HG02970 (cell line): Measurements from ENCODE around the gene SPRYD7.
"Not testable (repeated sequence)": the region's sequence is repeated elsewhere in the genome, so short reads cannot be mapped to it uniquely, and the experiment has no call there.

ENCODE experiments used
- ATAC-seq: cut with Tn5 transposase; IDR thresholded peaks from one replicate; pipeline ENCODE4 v1.9.1; 2021; ENCODE audit warnings: mild to moderate bottlenecking, moderate library complexity, moderate number of reproducible peaks; ENCODE audit not compliant: unreplicated experiment, low FRiP score

SPRYD7 gene, protein sequence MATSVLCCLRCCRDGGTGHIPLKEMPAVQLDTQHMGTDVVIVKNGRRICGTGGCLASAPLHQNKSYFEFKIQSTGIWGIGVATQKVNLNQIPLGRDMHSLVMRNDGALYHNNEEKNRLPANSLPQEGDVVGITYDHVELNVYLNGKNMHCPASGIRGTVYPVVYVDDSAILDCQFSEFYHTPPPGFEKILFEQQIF

GRCh38 chr13:49936075-49936967 is at the start of gene SPRYD7:
SPRYD7 (minus strand) TSS chr13:49936340; CDS start chr13:49936235, 105 bp downstream.
- ATAC-seq = peak; percentile 99

- no peak for ATAC-seq
These were observed 49.0 kb upstream of the SPRYD7 start for GRCh38 chr13:49985129-49985528.

GRCh38 chr13:49980266-49980665 is 44.1 kb upstream of the SPRYD7 start:
- ATAC-seq = no peak

DNA sequence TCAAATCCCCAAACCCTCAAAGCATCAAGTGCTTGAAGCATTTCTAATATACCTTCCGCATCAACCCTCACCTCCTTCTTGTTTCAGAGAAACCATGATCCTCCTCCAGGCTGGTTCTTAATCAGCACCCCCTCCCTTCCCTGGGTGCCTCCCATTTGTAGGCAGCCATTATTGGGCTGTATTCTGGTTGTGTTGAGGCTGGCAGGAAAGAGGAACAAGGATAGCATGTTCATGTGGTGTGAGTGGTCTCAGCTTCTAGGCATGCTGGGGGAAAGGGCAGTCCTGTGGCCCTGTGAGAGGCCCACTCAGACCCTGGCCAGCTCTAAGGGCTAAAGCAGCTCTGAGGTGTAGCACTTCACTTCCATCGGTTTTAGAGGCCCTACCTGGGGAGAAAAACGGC is 41.9 kb upstream of the SPRYD7 start:
- no peak for ATAC-seq

DNA sequence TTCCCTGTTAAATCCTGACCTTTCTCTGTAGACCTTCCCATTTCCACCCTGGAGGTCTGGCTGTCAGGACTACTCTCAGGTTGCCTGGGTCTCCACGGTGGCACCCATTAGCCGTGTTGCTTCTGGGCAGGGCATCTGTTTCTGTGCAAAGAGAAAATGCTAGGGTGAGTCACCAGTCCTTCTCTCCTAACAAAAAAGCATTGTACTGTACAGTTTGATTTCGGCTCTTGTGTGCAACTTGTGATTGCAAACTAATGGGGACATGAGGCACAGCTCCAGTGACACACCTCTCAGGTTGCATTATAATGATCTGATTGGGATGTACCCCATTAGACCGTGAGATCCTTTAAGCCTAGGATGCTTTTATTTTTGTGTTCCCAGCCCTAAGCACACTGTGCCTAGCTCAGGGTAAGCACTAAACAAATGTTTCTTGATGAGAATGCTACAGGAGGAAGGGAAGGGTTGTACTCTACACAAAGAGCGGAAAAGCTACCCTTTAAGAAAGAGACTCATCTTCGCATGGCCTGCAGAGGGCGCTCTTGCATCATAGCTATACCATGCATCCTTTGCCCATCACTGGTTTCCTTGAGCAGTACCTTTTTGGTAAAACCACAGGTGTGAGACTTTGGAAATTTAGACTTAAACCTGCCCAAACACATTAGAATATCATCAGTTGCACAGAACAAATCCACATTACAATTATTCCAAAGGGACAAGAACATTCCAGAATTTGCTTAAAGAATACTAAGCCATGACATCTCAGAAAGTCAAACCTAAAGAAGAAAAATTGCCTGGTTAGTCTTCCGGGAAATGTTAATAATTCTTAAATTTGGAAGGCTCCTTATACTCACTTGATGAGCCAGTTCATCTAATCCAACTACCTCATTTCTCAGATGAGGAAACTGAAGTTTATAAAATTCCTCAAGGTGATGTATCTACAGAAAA is 40.4 kb upstream of the SPRYD7 start:
- no peak for ATAC-seq

DNA sequence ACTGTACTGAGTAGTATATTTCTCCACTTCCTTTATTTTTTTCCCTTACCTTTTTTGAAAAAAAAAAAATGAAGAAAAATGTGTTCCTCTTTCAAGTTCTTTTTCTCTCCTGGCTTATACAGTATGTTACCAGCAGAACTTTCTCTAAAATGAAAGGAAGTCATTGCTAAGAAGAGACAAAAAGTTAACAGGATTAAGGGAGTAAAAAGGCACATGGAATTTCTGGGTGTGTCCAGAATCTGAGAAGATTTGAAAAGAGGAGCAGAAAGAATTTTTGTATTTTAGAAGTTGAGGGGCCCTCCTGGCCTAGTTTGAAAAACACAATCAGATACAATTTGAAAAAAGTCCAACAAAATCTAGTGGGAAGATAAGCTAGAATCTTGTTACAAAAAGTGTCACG is 39.7 kb upstream of the SPRYD7 start:
- no peak for ATAC-seq

- no peak for ATAC-seq
These were observed 36.6 kb upstream of the SPRYD7 start for GRCh38 chr13:49972709-49973108.

- ATAC-seq = no peak
These were observed 31.3 kb upstream of the SPRYD7 start for GRCh38 chr13:49967456-49967855.

- no peak for ATAC-seq
These were observed 22.2 kb upstream of the SPRYD7 start for GRCh38 chr13:49958321-49958720.

DNA sequence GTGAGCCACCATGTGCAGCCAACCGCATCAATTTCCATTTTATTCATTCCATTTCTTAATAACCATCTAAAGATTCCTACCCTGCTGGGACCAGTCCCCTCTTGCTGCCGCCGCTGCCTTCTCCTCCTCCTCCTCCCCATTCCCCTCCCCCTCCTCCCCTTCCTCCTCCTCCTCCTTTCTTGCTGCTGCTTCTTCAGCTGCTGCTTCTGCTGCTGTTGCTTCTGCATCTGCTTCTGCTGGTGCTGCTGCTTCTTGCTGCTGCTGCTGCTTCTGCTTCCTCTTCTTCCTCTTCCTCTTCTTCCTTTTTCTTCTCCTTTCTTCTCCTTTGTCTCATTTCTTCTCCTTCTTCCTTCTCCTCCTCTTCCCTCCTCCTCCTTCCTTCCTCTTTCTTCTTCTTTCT is 20.0 kb upstream of the SPRYD7 start:
- ATAC-seq = no peak

DNA sequence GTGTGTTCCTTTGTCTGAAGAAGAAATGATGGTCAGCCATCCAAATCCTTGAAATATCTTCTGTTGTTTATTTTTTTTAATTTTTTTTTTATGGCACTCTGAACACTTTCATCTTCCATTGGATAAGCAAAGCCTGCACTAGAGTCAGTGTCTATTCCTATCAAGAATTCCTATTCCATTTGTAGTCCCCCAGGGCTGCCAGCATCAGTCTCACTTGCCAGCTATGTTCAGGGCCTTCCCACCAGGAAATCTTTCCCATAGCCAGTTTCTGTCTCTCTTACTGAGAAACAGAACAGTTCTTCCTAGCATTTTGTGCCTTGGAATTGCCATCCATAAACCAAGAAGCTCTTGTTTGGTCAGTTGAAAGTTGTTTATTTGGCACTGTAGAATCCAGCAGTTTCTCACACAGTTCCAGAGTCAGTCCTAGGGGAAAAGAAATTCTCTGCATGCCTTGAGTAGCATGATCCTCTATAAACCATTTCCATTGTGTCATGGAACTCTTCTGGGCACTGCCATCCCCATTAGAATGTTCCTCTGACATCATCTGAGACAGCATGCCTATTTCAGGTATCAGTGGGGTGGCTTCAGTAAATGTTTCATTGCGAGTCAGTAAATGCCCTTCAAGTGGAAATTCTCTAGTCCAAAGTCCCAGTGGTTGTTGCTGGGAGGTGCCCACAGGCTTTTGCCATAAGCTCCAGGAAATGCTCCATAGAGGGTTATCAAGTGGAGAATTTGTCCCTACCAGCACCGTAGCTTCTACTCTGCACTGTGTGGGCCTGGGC is 18.7 kb upstream of the SPRYD7 start:
- ATAC-seq = no peak

GRCh38 chr13:49953560-49953959 is 17.4 kb upstream of the SPRYD7 start:
- no peak for ATAC-seq

DNA sequence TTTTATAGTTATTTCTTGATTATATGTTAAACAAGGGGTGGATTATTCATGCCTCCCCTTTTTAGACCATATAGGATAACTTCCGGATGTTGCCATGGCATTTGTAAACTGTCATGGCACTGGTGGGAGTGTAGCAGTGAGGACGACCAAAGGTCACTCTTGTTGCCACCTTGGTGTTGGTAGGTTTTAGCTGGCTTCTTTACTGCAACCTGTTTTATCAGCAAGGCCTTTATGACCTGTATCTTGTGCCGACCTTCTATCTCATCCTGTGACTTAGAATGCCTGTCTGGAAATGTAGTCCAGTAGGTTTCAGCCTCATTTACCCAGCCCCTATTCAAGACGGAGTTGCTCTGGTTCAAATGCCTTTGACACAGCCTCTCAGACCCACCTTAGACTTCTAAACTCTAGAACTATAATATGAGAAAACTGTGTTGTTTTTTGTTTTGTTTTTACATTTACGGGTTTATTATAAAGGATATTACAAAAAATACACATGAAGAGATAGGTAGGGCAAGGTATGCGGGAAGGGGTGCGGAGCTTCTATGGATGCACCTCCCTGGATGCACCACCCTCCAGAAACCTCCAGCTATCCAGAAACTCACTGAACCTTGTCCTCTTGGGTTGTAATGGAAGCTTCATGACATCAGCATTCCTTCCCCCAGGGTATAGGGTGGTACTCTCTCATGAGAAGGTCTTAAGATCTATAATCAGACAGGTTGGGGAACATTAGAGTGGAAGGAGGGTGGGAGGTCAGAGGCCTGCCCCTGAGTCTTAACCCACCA is 15.8 kb upstream of the SPRYD7 start:
- ATAC-seq = no peak

GRCh38 chr13:49948777-49949270 is 12.7 kb upstream of the SPRYD7 start:
- ATAC-seq = not testable (repeated sequence)

- no peak for ATAC-seq
These were observed 3.2 kb upstream of the SPRYD7 start for GRCh38 chr13:49939321-49939720.

DNA sequence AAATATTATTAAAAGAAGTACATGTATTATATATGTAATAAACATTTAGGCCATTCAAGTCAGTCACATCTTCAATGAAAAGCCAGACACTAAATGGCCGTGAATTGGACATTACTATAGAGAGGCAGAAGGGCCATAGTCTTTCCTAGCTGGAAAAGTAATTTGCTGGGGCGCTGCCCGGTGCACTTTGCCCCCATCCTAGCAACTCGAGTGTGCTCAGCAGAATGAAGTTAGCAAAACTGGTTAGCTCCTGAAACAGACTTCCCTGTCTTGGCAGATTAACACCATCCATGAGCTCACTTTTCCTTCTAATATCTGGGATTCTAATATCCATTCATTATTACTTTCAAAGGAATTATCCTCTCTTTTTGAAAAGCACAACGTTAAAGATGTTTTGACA is 2.8 kb upstream of the SPRYD7 start:
- no peak for ATAC-seq

DNA sequence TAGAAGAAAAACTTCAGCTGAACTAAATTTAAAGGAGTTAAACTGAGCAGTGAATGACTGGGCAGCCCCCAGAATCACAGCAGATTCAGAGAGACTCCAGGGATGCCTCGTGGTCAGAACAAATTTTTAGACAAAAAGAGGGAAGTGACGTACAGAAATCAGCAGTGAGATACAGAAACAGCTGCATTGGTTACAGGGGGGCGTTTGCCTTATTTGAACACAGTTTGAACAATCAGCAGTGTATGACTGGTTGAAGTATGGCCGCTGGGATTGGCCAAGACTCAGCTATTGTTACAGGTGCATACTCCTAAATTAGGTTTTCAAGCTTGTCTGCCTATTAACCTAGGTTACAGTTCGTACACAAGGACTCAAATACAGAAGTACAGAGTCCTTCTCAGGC is 2.2 kb upstream of the SPRYD7 start:
- ATAC-seq = no peak

GRCh38 chr13:49936968-49937273 is 781 bp upstream of the SPRYD7 start:
- ATAC-seq = peak; percentile 11
